GM23338 (cell line): ENCODE data around the gene SPX.

Experiments
- CREB1 ChIP-seq: fragments of 250-450 bp; sonication (Bioruptor Pico); IDR thresholded peaks from 2 replicates; pipeline ENCODE4 v1.5.0; 2020; ENCODE audit warnings: low read depth, mild to moderate bottlenecking, moderate library complexity
- CTCF ChIP-seq, 2 experiments: fragments of 200-600 bp in 1 of 2; sonication (generic) in 1 of 2; conservative IDR thresholded peaks; 2 replicates each; pipeline versions ENCODE4 v1.5.1 to v1.6.1; 2016 to 2017; ENCODE audit warnings: antibody characterized with exemption in 2 of 2, low read depth in 2 of 2, mild to moderate bottlenecking in 2 of 2, moderate library complexity in 1 of 2
- ETS1 ChIP-seq: IDR thresholded peaks from 2 replicates; pipeline ENCODE4 v1.6.1; 2016; ENCODE audit warnings: antibody characterized with exemption
- EZH2 ChIP-seq: fragments of 200-600 bp; sonication (generic); IDR thresholded peaks from one replicate; pipeline ENCODE4 v1.8.0; 2017; ENCODE audit warnings: antibody characterized with exemption, mild to moderate bottlenecking, low read depth; ENCODE audit not compliant: unreplicated experiment
- EZH2phosphoT487 ChIP-seq: fragments of 200-600 bp; sonication (generic); IDR thresholded peaks from one replicate; pipeline ENCODE4 v1.8.1; 2018; ENCODE audit warnings: antibody characterized with exemption; ENCODE audit not compliant: unreplicated experiment
- JUNB ChIP-seq: IDR thresholded peaks from one replicate; pipeline ENCODE4 v1.6.1; 2016; ENCODE audit warnings: antibody characterized with exemption; ENCODE audit not compliant: unreplicated experiment
- POLR2AphosphoS5 ChIP-seq: IDR thresholded peaks from 2 replicates; pipeline ENCODE4 v1.6.1; 2016; ENCODE audit warnings: antibody characterized with exemption, low read depth
- REST ChIP-seq: IDR thresholded peaks from one replicate; pipeline ENCODE4 v1.6.1; 2018; ENCODE audit warnings: antibody characterized with exemption; ENCODE audit not compliant: unreplicated experiment

GRCh38 chr12:21568115-21568514 lies 42.0 kb downstream of the SPX start:
- TF ChIP-seq CTCF (conservative IDR thresholded peaks at IDR 0.05; ENCODE audit: low read depth in 2 of 2) (no peak), REST (no peak), ETS1 (no peak), POLR2AphosphoS5 (no peak), CREB1 (CRISPR knock-in tag) (no peak), JUNB (no peak), EZH2 (no peak), EZH2phosphoT487 (no peak)
